OCI-M1 (cell line): ENCODE measurements around the gene CDON.
A peak's percentile ranks its signal among the peaks of the same experiment; 100 is the strongest.

Source experiments
- DNase-seq: peaks from one replicate; lab custom pipeline; 2025; lab: John Stamatoyannopoulos, UW

Gene CDON

GRCh38 chr11:126082251-126083109 lies 19.8 kb upstream of the CDON start:
- no peak for DNase-seq

- DNase-seq, result no peak
Measured at GRCh38 chr11:126081915-126082250, 19.2 kb upstream of the CDON start.

GRCh38 chr11:126080161-126080941 lies 17.7 kb upstream of the CDON start:
- no peak for DNase-seq

- no peak for DNase-seq
Measured at GRCh38 chr11:126079621-126080124, 17.0 kb upstream of the CDON start.

GRCh38 chr11:126076641-126077040 lies 14.0 kb upstream of the CDON start:
- DNase-seq, result no peak

GRCh38 chr11:126072801-126073594 lies 10.3 kb upstream of the CDON start:
- no peak for DNase-seq

- no peak for DNase-seq
Measured at GRCh38 chr11:126072141-126072741, 9.6 kb upstream of the CDON start.

GRCh38 chr11:126063507-126063852 lies 814 bp upstream of the CDON start:
- DNase-seq, result no peak

- DNase-seq, result peak; percentile 47
Measured at GRCh38 chr11:126061707-126062678, 673 bp downstream of the CDON start.

GRCh38 chr11:126060757-126061171 lies 1.9 kb downstream of the CDON start:
- DNase-seq, result no peak

GRCh38 chr11:126059238-126059781 lies 3.4 kb downstream of the CDON start:
- DNase-seq, result no peak

- DNase-seq, result no peak
Measured at GRCh38 chr11:126058105-126058874, 4.4 kb downstream of the CDON start.

- DNase-seq, result no peak
Measured at GRCh38 chr11:126054882-126055281, 7.8 kb downstream of the CDON start.

GRCh38 chr11:126054408-126054807 lies 8.3 kb downstream of the CDON start:
- DNase-seq, result no peak

- no peak for DNase-seq
Measured at GRCh38 chr11:126053415-126054286, 9.0 kb downstream of the CDON start.

GRCh38 chr11:126051117-126051516 lies 11.5 kb downstream of the CDON start:
- no peak for DNase-seq

GRCh38 chr11:126049159-126049558 lies 13.5 kb downstream of the CDON start:
- no peak for DNase-seq

- no peak for DNase-seq
Measured at GRCh38 chr11:126048197-126048596, 14.5 kb downstream of the CDON start.
